GM21367 (cell line): ENCODE results near the gene CARD11.

Experiments
- ATAC-seq: cut with Tn5 transposase; IDR thresholded peaks from one replicate; pipeline ENCODE4 v1.9.1; 2021; ENCODE audit not compliant: unreplicated experiment

The CARD11 gene

GRCh38 chr7:2880874-2881533 lies 162.7 kb downstream of the CARD11 start:
- no peak for ATAC-seq

- no peak for ATAC-seq
Observed at GRCh38 chr7:2880051-2880450, 163.6 kb downstream of the CARD11 start.

GRCh38 chr7:2879354-2879753 lies 164.3 kb downstream of the CARD11 start:
- no peak for ATAC-seq

GRCh38 chr7:2878306-2878705 lies 165.4 kb downstream of the CARD11 start:
- ATAC-seq, result no peak

- no peak for ATAC-seq
Observed at GRCh38 chr7:2876031-2876731, 167.5 kb downstream of the CARD11 start.

- no peak for ATAC-seq
Observed at GRCh38 chr7:2873686-2874551, 169.7 kb downstream of the CARD11 start.

GRCh38 chr7:2873146-2873545 lies 170.5 kb downstream of the CARD11 start:
- no peak for ATAC-seq

- no peak for ATAC-seq
Observed at GRCh38 chr7:2872296-2872874, 171.3 kb downstream of the CARD11 start.

- ATAC-seq, result no peak
Observed at GRCh38 chr7:2870471-2870931, 173.2 kb downstream of the CARD11 start.

GRCh38 chr7:2869981-2870380 lies 173.7 kb downstream of the CARD11 start:
- no peak for ATAC-seq

- ATAC-seq, result no peak
Observed at GRCh38 chr7:2866601-2867000, 177.1 kb downstream of the CARD11 start.

- no peak for ATAC-seq
Observed at GRCh38 chr7:2864999-2865670, 178.5 kb downstream of the CARD11 start.

- ATAC-seq, result no peak
Observed at GRCh38 chr7:2864204-2864985, 179.3 kb downstream of the CARD11 start.

GRCh38 chr7:2863461-2864066 lies 180.1 kb downstream of the CARD11 start:
- peak; percentile 88 for ATAC-seq

GRCh38 chr7:2862831-2863361 lies 180.8 kb downstream of the CARD11 start:
- ATAC-seq, result no peak

GRCh38 chr7:2861509-2861908 lies 182.2 kb downstream of the CARD11 start:
- ATAC-seq, result no peak

- no peak for ATAC-seq
Observed at GRCh38 chr7:2860627-2861133, 183.0 kb downstream of the CARD11 start.

GRCh38 chr7:2859952-2860351 lies 183.7 kb downstream of the CARD11 start:
- ATAC-seq, result no peak

GRCh38 chr7:2858621-2859020 lies 185.0 kb downstream of the CARD11 start:
- no peak for ATAC-seq
